Activated CD4-positive, CD25-positive, alpha-beta regulatory T cell treated with anti-CD3 and anti-CD28 coated beads, Interleukin-2, amount 50 U/mL, for 16 hours (primary cell): ENCODE measurements around the gene SLC39A3.

Experiments
- DNase-seq: peaks from one replicate; pipeline ENCODE4 v3.0.0-alpha.2; 2020; ENCODE audit warnings: low read depth, low spot score

The SLC39A3 gene

DNA sequence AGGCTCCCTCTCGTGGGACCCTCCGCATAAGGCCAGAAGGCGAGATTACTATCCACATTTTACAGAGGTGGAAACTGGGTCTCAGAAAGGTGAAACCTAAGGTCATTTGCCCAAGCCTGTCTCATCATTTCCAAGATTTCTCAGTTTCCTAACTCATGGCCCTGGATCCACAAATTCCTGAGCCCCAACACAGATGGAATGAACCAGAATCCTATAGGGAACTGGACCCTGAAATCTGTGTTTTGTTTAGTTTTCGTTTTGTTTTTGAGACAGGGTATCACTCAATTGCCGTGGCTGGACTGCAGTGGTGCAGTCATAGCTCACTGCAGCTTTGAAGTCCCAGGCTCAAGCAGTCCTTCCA, 36.8 kb downstream of the SLC39A3 start:
- no peak for DNase-seq

DNA sequence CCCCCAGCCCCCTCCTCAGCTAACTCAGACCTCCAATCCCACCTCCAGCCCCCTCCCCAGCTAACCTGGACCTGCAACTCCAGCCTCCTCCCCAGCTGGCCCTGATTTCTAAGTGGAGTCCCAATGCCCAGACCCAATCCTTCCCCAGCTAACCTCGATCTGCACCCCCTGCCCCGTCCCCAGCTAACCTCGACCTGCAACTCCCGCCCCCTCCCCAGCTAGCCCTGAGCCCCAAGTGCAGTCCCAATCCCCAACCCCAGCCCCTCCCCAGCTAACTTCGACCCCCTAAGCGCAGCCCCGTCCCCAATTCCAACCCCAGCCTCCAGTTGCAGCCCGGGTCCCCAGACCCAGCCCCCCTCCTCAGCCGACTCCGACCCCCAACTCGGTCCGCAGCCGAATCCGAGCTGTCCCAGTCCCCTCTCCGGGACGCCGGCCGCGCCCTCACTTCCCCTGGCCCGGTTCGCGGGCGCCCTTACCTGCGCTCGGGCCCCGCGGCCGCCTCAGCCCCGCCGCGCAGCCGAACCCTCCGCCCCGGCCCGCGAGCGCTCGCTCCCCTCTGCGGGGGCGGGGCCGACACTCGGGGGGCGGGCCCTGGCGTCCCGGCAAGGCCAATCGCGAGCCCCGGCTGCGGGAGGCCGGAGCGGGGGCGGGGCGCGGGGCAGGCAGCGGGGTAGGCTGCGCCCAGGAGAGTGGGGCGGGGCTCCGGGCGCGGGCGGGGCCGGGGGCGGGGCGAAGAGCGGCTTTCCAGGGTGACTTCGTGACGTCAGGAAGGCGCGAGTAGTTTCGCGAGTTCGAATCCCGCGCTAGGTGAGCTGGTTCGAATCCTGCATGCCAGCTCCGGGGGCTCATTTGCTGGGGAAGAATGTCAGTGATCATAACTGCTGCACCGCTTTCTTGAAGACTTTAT, 37.4 kb downstream of the SLC39A3 start, which contains the start of gene GNG7:
TSS of gene GNG7 (minus strand) at position 525 of the 907 bp plus-strand sequence. CDS start 182,006 bp downstream, outside the sequence.
- DNase-seq = peak; percentile 80

DNA sequence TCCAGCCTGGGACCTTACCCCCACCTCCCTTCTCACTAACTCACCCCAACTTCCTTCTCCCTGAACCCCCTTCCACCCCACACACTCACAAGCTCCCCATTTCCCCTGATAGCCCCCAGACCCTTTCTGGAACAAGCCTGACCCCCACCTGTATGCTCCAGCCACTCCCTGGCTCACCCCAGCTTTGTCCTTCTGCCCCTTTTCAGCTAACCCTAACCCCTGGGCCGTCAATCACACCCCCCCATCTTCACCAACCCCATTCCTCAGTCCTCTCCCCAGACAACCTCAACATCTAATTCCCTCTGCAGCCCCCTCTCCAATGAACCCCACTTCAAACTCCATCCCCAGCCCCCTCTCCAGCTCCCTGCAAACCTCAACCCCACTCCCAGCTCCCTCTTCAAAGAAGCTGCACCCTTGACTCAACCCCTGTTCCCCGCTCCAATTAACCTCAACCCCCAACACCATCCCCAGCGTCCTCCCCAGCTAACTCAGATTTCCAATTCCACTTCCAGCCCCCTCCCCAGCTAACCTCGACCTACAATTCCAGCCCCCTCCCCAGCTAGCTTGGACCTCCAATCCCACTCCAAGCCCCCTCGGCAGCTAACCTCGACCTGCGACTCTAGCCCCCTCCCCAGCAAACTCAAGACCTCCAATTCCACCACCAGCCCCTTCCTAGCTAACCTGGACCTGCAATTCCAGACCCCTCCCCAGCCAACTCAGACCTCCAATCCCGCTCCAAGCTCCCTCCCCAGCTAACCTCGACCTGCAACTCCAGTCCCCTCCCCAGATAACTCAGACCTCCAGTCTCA, 38.3 kb downstream of the SLC39A3 start:
- DNase-seq = no peak

DNA sequence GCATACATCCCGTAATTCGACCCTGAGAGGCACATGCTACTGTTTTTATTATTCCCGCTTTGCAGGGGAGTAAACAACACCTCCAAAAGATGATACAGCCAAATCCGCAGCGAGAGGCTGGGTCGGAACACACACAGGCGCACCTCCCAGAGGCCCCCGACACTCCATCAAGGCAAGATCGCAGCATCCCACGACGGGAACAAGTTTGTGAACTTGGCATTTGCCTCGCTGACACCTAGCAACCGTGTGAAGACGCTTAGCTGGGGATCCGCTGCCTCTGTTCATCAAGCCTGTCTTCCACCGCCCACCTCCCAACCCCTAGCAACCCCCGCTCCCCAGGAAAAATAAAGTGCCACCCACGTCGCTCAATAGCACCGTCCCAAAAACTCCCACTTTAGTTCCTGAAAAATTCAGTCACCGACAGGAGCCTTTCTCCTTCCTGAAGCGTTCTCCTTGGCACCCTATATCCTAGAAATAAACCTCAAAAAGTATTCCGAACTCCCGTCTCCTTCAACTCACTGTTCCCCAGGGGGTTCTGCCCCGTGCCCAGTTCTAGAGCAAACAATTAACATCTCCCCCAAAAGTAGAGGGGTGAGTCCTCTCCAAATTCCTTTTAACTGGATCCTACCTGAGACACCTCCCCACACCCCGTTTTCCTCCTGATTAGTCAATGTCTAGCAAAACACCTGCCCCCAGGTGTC, 39.0 kb downstream of the SLC39A3 start:
- DNase-seq = no peak

DNA sequence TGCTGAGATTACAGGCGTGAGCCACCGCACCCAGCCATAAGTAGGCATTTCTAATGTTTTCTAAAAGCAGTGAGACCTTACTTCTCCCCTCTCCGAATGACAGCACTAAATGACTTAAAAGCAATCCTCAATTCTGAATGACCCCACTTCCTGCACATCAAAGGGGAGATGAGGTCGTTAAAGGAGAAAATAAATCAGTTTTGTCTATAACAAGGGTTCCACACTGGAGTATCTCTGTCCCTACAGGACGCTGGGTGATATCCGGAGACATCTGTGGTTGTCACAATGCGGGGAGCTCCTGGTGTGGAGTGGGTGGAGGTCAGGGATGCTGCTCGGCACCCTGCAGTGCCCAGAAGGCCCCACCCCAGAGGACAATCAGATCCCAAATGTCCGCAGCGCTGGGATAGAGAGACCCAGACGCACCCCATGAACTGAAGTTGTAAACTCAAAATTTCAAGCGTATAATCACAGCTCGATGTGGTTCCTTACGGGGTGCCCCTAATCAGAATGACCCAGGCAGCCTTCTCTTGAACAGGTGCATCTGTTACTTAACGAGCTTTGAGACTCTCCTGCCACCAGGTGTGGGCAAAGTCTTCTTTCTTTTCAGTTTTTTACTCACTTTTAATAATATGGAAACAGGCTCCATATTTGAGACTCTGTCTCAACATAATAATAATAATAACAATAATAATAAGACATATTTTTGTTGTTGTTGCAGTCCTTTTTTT, 40.2 kb downstream of the SLC39A3 start:
- DNase-seq = no peak

DNA sequence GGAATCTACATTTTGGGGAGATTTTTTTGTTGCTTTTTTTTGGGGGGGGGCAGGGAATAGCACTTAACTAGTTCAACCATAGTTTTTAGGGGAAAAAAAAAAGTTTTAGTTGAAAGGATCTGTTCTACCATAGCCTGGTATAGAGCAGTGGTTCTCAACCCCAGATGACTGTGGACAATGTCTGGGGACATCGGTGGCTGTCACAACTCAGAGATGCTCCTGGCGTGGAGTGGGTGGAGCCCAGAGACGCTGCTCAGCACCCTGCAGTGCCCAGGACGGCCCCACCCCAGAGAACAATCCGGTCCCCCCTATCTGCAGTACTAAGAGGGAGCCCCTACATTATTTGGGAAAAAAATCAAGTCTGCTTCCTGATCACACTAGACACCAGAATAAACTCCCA, 45.6 kb downstream of the SLC39A3 start:
- DNase-seq = no peak

DNA sequence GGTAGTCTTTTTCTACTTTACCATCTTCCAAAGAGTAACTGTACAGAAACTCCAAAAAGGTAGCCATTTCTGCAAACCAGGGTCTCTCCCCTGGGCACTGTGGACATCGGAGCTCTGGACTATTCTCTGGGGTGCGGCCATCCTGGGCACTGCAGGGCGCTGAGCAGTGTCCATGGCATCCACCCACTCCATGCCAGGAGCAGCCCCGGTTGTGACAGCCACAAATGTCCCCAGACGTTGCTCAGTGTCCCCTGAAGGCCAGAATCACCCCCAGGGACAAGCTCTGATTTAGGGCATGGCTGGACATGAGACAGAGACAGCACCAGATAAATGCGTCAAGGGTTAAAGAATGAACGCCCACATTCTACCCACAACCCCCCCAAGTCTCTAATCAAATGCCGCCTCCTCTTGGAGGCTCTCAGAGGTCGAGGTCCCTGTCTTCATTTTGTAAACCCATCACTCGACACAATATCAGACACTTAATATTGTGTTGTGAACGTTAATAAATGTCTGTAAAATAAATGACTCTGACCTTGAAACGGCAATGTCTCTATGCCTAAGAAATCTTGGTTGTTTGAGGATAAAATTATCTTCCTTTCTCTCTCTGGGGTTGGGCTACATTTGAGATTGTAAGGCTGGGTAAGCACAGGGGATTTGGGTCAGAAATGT, 46.2 kb downstream of the SLC39A3 start:
- DNase-seq = no peak

DNA sequence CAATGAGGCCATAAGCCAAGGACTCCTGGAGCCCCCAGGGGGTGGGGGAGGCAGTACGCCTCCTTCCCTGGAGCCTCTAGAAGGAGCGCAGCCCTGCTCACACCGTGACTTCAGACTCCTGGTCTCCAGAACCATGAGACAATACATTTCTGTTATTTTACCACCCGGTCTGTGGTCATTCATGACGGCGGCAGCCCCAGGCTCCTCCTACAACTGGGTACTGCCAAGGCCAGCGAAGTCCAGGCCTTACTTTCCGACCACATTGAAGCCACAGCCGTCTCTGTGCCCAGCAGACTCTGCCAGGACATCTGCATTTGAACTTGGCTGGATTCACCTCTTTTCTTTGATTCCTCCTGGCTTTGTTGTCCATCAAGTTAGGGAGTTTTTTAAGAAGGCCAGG, 47.9 kb downstream of the SLC39A3 start:
- no peak for DNase-seq

DNA sequence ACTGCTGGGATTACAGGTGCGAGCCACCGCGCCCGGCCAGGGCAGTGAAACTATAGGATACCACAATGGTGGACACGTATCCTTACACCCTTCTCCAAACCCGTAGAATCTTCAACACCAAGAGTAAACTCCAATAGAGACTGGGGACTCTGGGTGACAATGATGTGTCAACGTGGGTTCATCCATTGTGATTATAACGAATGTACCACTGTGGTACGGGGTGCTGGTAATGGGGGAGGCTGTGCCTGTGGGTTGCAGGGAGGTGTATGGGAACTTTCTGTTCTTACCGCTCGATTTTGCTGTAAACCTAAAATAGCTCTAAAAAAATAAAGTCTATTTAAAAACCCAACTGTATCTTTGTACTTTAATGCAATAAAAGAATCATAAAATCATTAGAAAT, 49.0 kb downstream of the SLC39A3 start:
- no peak for DNase-seq

DNA sequence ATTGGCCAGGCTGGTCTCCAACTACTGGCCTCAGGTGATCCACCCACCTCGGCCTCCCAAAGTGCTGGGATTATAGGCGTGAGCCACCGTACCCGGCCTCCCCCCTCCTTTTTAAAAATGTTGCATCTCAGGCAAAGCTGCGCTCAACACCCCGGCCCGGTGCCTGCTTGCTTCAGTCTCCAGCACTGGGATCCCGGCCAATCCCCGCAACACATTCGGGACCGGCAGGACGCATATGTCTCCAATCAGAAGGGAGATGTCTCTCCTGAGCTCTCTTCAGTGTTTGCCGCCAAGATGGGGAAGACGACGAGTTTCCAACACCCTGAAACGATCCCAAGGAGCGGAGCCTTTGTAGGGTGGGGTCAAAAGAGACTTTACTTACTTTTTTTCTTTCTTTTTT, 53.5 kb downstream of the SLC39A3 start:
- no peak for DNase-seq

DNA sequence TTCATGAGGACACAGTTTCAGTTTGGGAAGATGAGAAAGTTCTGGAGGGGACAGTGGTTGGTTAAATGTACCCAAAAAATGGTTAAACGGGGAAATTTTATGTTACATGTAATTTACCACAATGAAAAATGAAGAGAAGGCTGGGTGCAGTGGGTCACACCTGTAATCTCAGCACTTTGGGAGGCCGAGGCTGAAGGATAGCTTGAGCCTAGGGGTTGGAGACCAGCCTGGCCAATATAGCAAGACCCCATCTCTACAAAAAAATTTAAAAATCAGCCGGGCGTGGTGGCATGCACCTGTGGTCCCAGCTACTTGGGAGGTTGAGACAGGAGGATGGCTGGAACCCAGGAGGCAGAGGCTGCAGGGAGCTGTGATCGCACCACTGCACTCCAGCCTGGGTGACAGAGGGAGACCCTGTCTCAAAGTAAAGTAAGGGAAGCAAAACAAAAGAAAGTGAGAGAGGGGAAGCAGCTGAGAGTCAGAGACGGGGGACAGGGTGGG, 54.6 kb downstream of the SLC39A3 start:
- no peak for DNase-seq

DNA sequence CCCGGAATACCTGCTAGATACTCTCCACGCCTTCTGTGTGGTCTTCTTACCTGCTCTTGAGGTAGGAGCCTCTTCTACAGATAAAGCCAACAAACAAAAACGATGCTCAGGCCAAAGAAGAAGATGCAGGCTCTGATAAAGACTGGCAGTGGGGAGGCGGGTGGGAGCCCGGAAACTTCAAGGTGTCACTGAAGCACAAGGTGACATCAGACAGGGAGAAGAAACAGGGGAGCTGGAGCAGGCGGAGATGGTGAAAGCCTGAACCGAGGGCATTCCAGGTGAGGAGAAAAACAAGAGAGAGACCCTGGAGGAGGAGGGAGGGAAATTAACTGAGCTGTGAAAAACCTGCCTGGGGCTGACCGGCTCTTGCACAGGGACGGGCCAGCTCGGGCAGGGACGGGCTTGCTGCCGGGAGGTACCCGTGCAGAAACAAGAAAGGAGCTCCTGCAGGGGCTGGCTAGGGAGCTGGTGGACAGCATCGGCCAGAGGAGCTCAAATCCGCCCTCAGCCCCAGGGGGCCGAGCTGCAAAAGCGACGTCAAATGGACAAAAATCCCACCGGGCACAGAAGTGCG, 56.3 kb downstream of the SLC39A3 start:
- DNase-seq = no peak
